ENCODE measurements around the gene PNPLA2.

The PNPLA2 gene

DNA sequence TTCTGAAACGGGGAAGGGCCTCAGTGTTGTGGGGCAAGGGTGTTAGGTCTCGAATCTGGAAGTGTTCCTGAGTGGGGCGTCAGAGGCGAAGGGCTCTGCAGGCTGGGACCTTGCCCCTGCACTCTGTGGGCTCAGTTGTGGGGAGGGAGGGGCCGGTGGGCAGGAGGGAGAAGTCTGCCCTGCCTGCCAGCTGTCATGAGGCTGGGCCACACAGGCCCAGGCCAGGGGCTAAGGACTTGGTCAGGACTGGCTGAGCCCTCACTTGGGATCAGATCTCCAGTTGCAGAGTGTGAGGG, 9.1 kb downstream of the PNPLA2 start, which contains the start of gene CRACR2B:
Gene CRACR2B, plus strand, starts transcription at position 23 of the 296 bp plus-strand sequence. CDS start 689 bp downstream, outside the sequence.
- Mint-ChIP-seq H3K27ac (peak within 1 kb of the TSS; percentile 57), H3K9me3 (no peaks in the 10 kb centered on the region), H3K4me1 (peaks cover 56% of the 10 kb centered on the region), H3K36me3 (peaks cover 11% of the 10 kb centered on the region), H3K4me3 (peak within 1 kb of the TSS; percentile 79), H3K27me3 (peaks cover 23% of the 10 kb centered on the region)
- no peak for ATAC-seq

DNA sequence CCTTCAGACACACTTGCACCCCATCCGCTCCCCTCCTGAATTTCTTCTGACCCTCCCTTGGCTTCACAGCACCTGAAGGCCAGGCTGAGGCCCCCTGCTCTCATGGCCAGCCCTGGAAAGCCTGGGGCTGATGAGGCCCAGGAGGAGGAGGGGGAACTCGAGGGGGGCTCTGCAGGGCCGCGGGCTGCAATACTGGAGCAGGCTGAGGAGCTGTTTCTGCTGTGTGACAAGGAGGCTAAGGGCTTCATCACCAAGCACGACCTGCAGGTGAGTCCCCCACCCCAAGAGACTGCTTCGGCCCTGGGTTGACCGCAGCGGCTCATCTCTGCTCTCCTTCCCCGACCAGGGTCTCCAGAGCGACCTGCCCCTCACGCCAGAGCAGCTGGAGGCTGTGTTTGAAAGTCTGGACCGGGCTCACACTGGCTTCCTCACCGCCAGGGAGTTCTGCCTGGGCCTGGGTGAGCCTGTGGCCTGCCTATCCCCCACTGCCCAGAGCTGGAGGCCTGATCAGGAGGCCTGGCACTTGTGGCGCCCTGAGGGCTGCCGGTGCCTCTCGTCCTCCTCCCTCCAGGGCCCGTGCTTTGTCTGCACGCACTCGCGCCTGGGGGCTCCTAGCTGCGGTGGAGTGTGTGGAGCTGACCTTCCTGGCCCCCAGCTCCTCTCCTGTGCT, 9.9 kb downstream of the PNPLA2 start:
- peak overlapping the region; percentile 48 for H3K27ac Mint-ChIP-seq
- H3K4me1 Mint-ChIP-seq, result peaks cover 56% of the 10 kb centered on the region
- H3K36me3 Mint-ChIP-seq, result peaks cover 11% of the 10 kb centered on the region
- ATAC-seq, result no peak
- H3K4me3 Mint-ChIP-seq, result peak overlapping the region; percentile 79
- peaks cover 23% of the 10 kb centered on the region for H3K27me3 Mint-ChIP-seq
- H3K9me3 Mint-ChIP-seq, result no peaks in the 10 kb centered on the region

- H3K36me3 Mint-ChIP-seq, result peaks cover 11% of the 10 kb centered on the region
- no peaks in the 10 kb centered on the region for H3K9me3 Mint-ChIP-seq
- H3K27ac Mint-ChIP-seq, result peak overlapping the region; percentile 48
- ATAC-seq, result peak; percentile 22
- peaks cover 23% of the 10 kb centered on the region for H3K27me3 Mint-ChIP-seq
- peaks cover 63% of the 10 kb centered on the region for H3K4me1 Mint-ChIP-seq
- peak overlapping the region; percentile 79 for H3K4me3 Mint-ChIP-seq
Observed at GRCh38 chr11:829176-829846, 10.6 kb downstream of the PNPLA2 start.

DNA sequence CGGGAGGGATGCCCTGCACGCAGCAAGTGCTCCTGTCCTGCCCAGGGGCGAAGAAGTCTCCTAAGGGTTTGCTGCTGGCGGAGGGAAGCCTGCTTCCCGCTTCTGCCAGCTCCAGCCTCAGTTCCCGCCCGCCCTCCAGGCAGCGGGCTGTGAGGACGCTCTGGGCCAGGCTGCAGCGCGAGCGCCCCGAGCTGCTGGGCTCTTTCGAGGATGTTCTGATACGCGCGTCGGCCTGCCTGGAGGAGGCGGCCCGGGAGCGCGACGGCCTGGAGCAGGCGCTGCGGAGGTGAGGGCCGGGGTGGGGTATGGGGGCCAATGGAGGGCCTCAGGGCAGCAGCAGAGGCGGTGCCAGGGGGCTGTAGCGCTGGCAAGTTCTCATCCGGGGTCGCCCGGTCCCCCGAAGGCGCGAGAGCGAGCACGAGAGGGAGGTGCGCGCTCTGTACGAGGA, 11.2 kb downstream of the PNPLA2 start:
- Mint-ChIP-seq H3K4me3 (peak overlapping the region; percentile 79), H3K27me3 (peaks cover 23% of the 10 kb centered on the region), H3K4me1 (peaks cover 65% of the 10 kb centered on the region), H3K9me3 (no peaks in the 10 kb centered on the region), H3K36me3 (peaks cover 8% of the 10 kb centered on the region), H3K27ac (no peak overlapping the region)
- peak; percentile 0 for ATAC-seq

DNA sequence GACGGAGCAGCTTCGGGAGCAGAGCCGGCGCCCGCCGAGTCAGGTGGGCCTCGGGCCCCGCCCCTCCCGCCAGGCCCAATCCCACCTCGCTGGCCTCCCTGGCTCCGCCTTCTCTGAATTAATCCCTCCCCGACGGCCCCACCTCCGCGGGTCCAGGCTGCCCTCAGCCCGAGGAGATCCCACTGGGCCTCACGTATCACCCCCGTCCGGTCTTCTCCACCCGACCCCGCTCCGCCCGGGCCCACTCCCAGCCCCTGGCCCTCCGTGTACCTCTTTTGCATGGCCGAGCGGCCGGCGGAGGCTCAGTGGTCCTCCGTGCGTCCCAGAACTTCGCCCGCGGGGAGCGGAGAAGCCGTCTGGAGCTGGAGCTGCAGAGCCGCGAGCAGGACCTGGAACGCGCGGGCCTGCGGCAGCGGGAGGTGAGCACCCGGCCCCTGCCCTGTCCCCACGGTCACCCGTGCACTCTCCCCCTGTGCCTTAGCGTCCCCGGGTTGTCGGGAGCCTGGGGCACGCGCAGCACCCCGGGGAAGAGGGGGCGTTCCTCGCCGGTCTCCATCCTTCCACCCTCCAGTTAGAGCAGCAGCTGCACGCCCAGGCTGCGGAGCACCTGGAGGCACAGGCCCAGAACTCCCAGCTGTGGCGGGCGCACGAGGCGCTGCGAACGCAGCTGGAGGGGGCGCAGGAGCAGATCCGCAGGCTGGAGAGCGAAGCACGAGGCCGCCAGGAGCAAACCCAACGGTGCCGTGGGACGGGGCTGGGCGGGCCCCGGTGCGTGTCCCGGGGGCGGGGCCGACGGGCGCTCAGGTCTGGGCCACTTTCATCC, 11.8 kb downstream of the PNPLA2 start:
- Mint-ChIP-seq H3K36me3 (peaks cover 1% of the 10 kb centered on the region), H3K4me3 (peak overlapping the region; percentile 79), H3K4me1 (peaks cover 65% of the 10 kb centered on the region), H3K9me3 (no peaks in the 10 kb centered on the region), H3K27me3 (peaks cover 23% of the 10 kb centered on the region), H3K27ac (no peak overlapping the region)
- peak; percentile 75 for ATAC-seq

DNA sequence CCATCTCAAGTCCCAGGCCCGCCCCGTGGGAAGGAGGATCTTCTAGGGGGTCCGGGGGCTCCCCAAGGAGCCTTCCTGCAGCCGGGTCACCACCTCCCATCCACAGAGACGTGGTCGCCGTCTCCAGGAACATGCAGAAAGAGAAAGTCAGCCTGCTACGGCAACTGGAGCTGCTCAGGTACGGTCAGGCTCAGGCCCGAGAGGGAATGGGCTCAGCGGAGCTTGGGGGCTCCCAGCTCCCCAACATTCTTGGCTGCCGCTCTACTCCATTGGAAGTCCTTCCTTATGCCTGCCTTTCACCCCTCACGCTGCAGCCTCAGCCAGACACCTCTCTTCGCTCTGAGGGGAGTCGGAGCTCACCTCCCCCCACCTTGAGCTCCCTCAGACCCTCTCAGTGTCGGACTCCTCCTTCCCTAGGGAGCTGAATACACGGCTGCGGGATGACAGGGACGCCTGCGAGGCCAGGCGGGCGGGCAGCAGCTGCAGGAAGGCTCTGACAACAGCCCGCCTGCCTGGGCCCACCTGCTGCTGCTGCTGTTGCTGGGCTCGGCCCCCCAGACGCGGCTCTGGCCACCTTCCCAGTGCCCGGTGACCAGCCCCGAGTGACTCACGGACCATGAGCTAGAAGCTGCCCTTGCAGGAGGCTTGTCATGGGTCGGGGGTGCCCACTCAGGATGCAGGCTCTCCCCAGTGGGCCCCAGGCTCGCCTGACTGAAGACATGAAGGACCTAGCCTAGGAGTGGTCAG, 12.6 kb downstream of the PNPLA2 start:
- H3K4me3 Mint-ChIP-seq, result peak overlapping the region; percentile 59
- H3K27ac Mint-ChIP-seq, result no peak overlapping the region
- H3K27me3 Mint-ChIP-seq, result peaks cover 23% of the 10 kb centered on the region
- H3K9me3 Mint-ChIP-seq, result no peaks in the 10 kb centered on the region
- H3K4me1 Mint-ChIP-seq, result peaks cover 65% of the 10 kb centered on the region
- H3K36me3 Mint-ChIP-seq, result no peaks in the 10 kb centered on the region
- ATAC-seq, result no peak

GRCh38 chr11:831961-832528, 13.3 kb downstream of the PNPLA2 start:
- peak overlapping the region; percentile 63 for H3K4me3 Mint-ChIP-seq

DNA sequence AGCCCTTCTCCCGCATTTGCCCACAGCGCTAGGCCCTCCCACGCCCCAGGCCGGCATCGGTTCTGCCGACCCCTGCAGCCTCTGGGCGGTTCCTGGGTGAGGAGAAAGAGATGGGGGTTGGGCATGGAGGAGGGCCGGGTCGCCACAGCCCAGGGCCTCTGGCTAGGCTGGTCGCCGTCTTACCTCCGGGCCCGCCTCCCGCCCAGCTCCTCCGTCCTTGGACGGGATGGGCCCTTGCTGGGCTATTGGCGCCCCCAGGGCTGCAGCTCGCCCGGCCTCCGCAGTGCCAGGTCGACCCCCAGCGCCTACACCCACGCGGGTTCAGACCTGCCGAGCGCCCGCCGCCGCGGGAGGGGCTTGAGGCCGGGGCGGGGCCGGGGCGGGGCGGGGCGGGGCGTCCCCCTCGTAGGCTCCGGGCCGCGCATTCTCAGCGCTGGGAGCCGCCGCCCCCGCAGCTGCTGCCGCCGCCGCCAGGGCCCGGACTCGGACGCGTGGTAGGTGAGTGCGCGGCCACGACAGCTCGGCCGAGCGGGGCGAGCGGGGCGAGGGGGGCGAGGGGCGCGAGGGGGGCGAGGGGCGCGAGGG, 13.9 kb downstream of the PNPLA2 start, which contains the start of gene CD151:
Gene CD151, plus strand, starts transcription at position 424 of the 585 bp plus-strand sequence. CDS start 3,118 bp downstream, outside the sequence.
- peak within 1 kb of the TSS; percentile 74 for H3K4me3 Mint-ChIP-seq
- H3K27ac Mint-ChIP-seq, result peak within 1 kb of the TSS; percentile 62
- peak; percentile 67 for ATAC-seq
- H3K9me3 Mint-ChIP-seq, result no peaks in the 10 kb centered on the region
- H3K4me1 Mint-ChIP-seq, result peaks cover 61% of the 10 kb centered on the region
- peaks cover 23% of the 10 kb centered on the region for H3K27me3 Mint-ChIP-seq
- peaks cover 4% of the 10 kb centered on the region for H3K36me3 Mint-ChIP-seq

More at GRCh38 chr11:831961-832528, 13.3 kb downstream of the PNPLA2 start:
- ATAC-seq, result no peak
- no peak overlapping the region for H3K27ac Mint-ChIP-seq
- no peaks in the 10 kb centered on the region for H3K36me3 Mint-ChIP-seq
- H3K9me3 Mint-ChIP-seq, result no peaks in the 10 kb centered on the region
- peaks cover 23% of the 10 kb centered on the region for H3K27me3 Mint-ChIP-seq
- peaks cover 61% of the 10 kb centered on the region for H3K4me1 Mint-ChIP-seq

GRCh38 chr11:833114-833791, 14.5 kb downstream of the PNPLA2 start:
- H3K27ac Mint-ChIP-seq, result peak overlapping the region; percentile 62
- H3K36me3 Mint-ChIP-seq, result peaks cover 8% of the 10 kb centered on the region
- peaks cover 23% of the 10 kb centered on the region for H3K27me3 Mint-ChIP-seq
- peaks cover 58% of the 10 kb centered on the region for H3K4me1 Mint-ChIP-seq
- peak; percentile 35 for ATAC-seq
- peak overlapping the region; percentile 74 for H3K4me3 Mint-ChIP-seq
- no peaks in the 10 kb centered on the region for H3K9me3 Mint-ChIP-seq

GRCh38 chr11:833849-834311, 15.2 kb downstream of the PNPLA2 start:
- Mint-ChIP-seq H3K9me3 (no peaks in the 10 kb centered on the region), H3K27ac (peak overlapping the region; percentile 62), H3K4me3 (peak overlapping the region; percentile 74), H3K36me3 (peaks cover 11% of the 10 kb centered on the region), H3K4me1 (peaks cover 56% of the 10 kb centered on the region), H3K27me3 (peaks cover 21% of the 10 kb centered on the region)
- no peak for ATAC-seq

- peaks cover 14% of the 10 kb centered on the region for H3K36me3 Mint-ChIP-seq
- H3K27ac Mint-ChIP-seq, result peak overlapping the region; percentile 62
- peaks cover 13% of the 10 kb centered on the region for H3K27me3 Mint-ChIP-seq
- no peaks in the 10 kb centered on the region for H3K9me3 Mint-ChIP-seq
- no peak for ATAC-seq
- H3K4me1 Mint-ChIP-seq, result peaks cover 50% of the 10 kb centered on the region
- peak overlapping the region; percentile 74 for H3K4me3 Mint-ChIP-seq
Observed at GRCh38 chr11:834371-835316, 15.9 kb downstream of the PNPLA2 start.

DNA sequence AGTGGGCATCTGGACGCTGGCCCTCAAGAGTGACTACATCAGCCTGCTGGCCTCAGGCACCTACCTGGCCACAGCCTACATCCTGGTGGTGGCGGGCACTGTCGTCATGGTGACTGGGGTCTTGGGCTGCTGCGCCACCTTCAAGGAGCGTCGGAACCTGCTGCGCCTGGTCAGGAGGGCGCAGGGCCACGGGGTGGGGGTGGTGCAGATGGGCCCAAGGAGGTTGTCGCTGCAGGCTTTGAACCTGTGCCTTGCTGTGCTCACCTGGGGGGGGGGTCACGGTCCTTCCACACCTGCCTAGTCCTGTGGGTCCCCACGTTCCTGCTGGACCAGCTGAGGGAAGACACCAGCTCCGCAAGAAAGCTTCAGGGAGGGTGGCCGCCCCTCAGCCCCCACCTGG, 17.6 kb downstream of the PNPLA2 start:
- Mint-ChIP-seq H3K4me3 (no peak overlapping the region), H3K36me3 (peaks cover 14% of the 10 kb centered on the region), H3K27me3 (peaks cover 12% of the 10 kb centered on the region), H3K9me3 (no peaks in the 10 kb centered on the region), H3K27ac (no peak overlapping the region), H3K4me1 (peaks cover 48% of the 10 kb centered on the region)
- ATAC-seq, result no peak

GRCh38 chr11:836700-837099, 18.0 kb downstream of the PNPLA2 start:
- Mint-ChIP-seq H3K9me3 (no peaks in the 10 kb centered on the region), H3K4me3 (no peak overlapping the region), H3K27ac (no peak overlapping the region), H3K27me3 (peaks cover 8% of the 10 kb centered on the region), H3K36me3 (peaks cover 14% of the 10 kb centered on the region), H3K4me1 (peaks cover 47% of the 10 kb centered on the region)
- ATAC-seq, result no peak

Data from stimulated activated memory B cell treated with anti-CD40 and anti-IgM and Interleukin-4, amounts not matched to agents 10 μg/mL and 1 μg/mL and 100 μg/mL, for 72 hours (primary cell).